HL-60/S4 treated with phorbol 12-myristate 13-acetate at 8.2 ng/mL for 4 days and 3 days (cell line): ENCODE data around the gene RORB.

Source experiments
- in situ Hi-C: fragments of 300-500 bp; cut with MboI; formaldehyde crosslinking; loops from 2 replicates; pipeline ENCODE4 v1.15.0; 2022; ENCODE audit warnings: low sequenced_read_pairs

RORB gene

GRCh38 chr9:74577956-74578355, 80.8 kb downstream of the RORB start:
- in situ Hi-C loops: no loop called here

GRCh38 chr9:74589576-74589975, 92.4 kb downstream of the RORB start:
- in situ Hi-C loops: no loop called here

- in situ Hi-C loops: no loop called here
Measured at GRCh38 chr9:74595286-74595685, 98.2 kb downstream of the RORB start.

- in situ Hi-C loops: no loop called here
Measured at GRCh38 chr9:74598874-74599273, 101.7 kb downstream of the RORB start.

- in situ Hi-C loops: no loop called here
Measured at GRCh38 chr9:74609671-74610405, 112.7 kb downstream of the RORB start.

- in situ Hi-C loops: no loop called here
Measured at GRCh38 chr9:74610523-74611061, 113.5 kb downstream of the RORB start.

GRCh38 chr9:74630228-74630627, 133.1 kb downstream of the RORB start:
- in situ Hi-C loops: no loop called here

- in situ Hi-C loops: no loop called here
Measured at GRCh38 chr9:74639112-74639511, 142.0 kb downstream of the RORB start.

- in situ Hi-C loops: no loop called here
Measured at GRCh38 chr9:74642376-74642775, 145.2 kb downstream of the RORB start.

GRCh38 chr9:74643303-74643923, 146.3 kb downstream of the RORB start:
- in situ Hi-C loops: no loop called here

GRCh38 chr9:74644023-74644422, 146.9 kb downstream of the RORB start:
- in situ Hi-C loops: no loop called here

GRCh38 chr9:74645007-74645639, 148.0 kb downstream of the RORB start:
- in situ Hi-C loops: no loop called here

- in situ Hi-C loops: no loop called here
Measured at GRCh38 chr9:74653410-74654080, 156.4 kb downstream of the RORB start.

- in situ Hi-C loops: no loop called here
Measured at GRCh38 chr9:74662674-74663073, 165.5 kb downstream of the RORB start.

- in situ Hi-C loops: no loop called here
Measured at GRCh38 chr9:74663439-74663838, 166.3 kb downstream of the RORB start.

- in situ Hi-C loops: no loop called here
Measured at GRCh38 chr9:74666625-74667316, 169.6 kb downstream of the RORB start.

- in situ Hi-C loops: no loop called here
Measured at GRCh38 chr9:74672237-74672636, 175.1 kb downstream of the RORB start.

- in situ Hi-C loops: no loop called here
Measured at GRCh38 chr9:74674077-74674476, 176.9 kb downstream of the RORB start.

- in situ Hi-C loops: no loop called here
Measured at GRCh38 chr9:74681906-74682305, 184.8 kb downstream of the RORB start.

- in situ Hi-C loops: no loop called here
Measured at GRCh38 chr9:74683322-74683721, 186.2 kb downstream of the RORB start.

GRCh38 chr9:74691058-74691457, 193.9 kb downstream of the RORB start:
- in situ Hi-C loops: no loop called here
